Erythroblast (primary cell): ENCODE results near the gene RGS7BP.

ENCODE experiments used
- GATA1 ChIP-seq: IDR thresholded peaks from 2 replicates; pipeline ENCODE4 v1.6.1; 2011; ENCODE audit warnings: low read depth, mild to moderate bottlenecking, control low read depth, low read length, moderate library complexity
- POLR2A ChIP-seq: IDR thresholded peaks from 2 replicates; pipeline ENCODE4 v1.6.1; 2011; ENCODE audit warnings: mild to moderate bottlenecking, low read length

DNA sequence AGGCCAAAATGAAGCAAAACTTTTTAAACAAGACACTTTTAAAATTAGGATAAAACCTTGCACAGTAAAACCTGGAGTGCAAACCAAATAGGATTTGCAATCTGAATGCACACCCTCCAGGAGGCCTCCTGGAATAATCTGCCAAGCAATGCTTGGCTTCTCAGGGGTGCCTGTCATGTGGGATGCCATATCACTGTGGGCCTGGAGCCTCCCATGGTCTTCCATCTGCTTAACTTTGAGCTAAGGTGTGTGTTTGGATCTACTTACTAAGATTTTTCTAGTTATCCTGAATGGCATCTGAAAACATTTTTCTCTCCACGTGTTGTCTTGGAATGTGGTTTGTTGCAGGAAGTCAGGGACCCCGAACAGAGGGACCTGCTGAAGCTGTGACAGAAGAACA lies 52.1 kb downstream of the RGS7BP start:
- no peak for TF ChIP-seq POLR2A
- no peak for TF ChIP-seq GATA1
